IMR-90 (cell line): Measurements from ENCODE around the gene TNNI3K. TPM values are rescaled to one million over a fixed set of nuclear protein-coding genes. Genes with fewer than 3 reads are reported as not detected.

Source experiments
- ATAC-seq: fragments of 200-7000 bp; cut with Tn5 transposase; 2 replicates; pipeline ENCODE4 v1.9.1; 2020; ENCODE audit warnings: low read depth, mild to moderate bottlenecking, moderate library complexity
- BruUV-seq: library from RNA; stranded (reverse); fragments of 400-500 nt; replicated peaks from 2 replicates; lab custom pipeline; 2021; lab: Mats Ljungman, UMichigan
- CTCF ChIA-PET: fragments of 300-600 bp; formaldehyde crosslinking; extraction: SDS; loops from one replicate; lab custom pipeline; 2021; ENCODE audit warnings: antibody characterized with exemption; lab: Yijun Ruan, JAX
- POLR2A ChIA-PET: fragments of 300-600 bp; sonication (Branson Sonifier 250); formaldehyde crosslinking; loops from one replicate; lab custom pipeline; 2022; ENCODE audit warnings: antibody characterized with exemption; ENCODE audit not compliant: unreplicated experiment; lab: Charles Lee
- DNase-seq: peaks from one replicate; pipeline ENCODE4 v3.0.0; 2013
- H2AFZ ChIP-seq: replicated peaks from 2 replicates; pipeline ENCODE3; 2013; ENCODE audit warnings: low read length, mild to moderate bottlenecking; ENCODE audit not compliant: poor library complexity
- H2AK5ac ChIP-seq: 2 replicates; pipeline ENCODE4 v1.6.1; 2013; ENCODE audit warnings: low read depth, low read length, inconsistent platforms
- H2AK9ac ChIP-seq: replicated peaks from 2 replicates; pipeline ENCODE3; 2013; ENCODE audit warnings: mild to moderate bottlenecking, low read depth, low read length, moderate library complexity; ENCODE audit not compliant: poor library complexity
- H2BK120ac ChIP-seq: 2 replicates; pipeline ENCODE4 v1.6.1; 2013; ENCODE audit warnings: low read depth, low read length, inconsistent platforms
- H2BK15ac ChIP-seq: 3 replicates; pipeline ENCODE4 v1.6.1; 2013; ENCODE audit warnings: low read depth, low read length, inconsistent platforms
- H2BK20ac ChIP-seq: 2 replicates; pipeline ENCODE4 v1.6.1; 2013; ENCODE audit warnings: low read depth, mild to moderate bottlenecking, inconsistent platforms, low read length, moderate library complexity
- H2BK5ac ChIP-seq: 2 replicates; pipeline ENCODE4 v1.6.1; 2013; ENCODE audit warnings: mild to moderate bottlenecking, low read depth, low read length, inconsistent platforms; ENCODE audit not compliant: poor library complexity, severe bottlenecking
- H3K14ac ChIP-seq: replicated peaks from 2 replicates; pipeline ENCODE4 v1.6.1; 2013; ENCODE audit warnings: low read depth, low read length, inconsistent platforms
- H3K18ac ChIP-seq: 2 replicates; pipeline ENCODE4 v1.6.1; 2013; ENCODE audit warnings: low read depth, low read length, control low read depth
- H3K23ac ChIP-seq: 2 replicates; pipeline ENCODE4 v1.6.1; 2013; ENCODE audit warnings: low read depth, low read length, inconsistent platforms
- H3K27ac ChIP-seq: 2 replicates; pipeline ENCODE4 v1.5.1; 2013; ENCODE audit warnings: mild to moderate bottlenecking, control low read depth, low read length; ENCODE audit not compliant: insufficient read depth
- H3K27me3 ChIP-seq: 2 replicates; pipeline ENCODE4 v1.6.1; 2013; ENCODE audit warnings: low read length; ENCODE audit not compliant: control insufficient read depth, insufficient read depth
- H3K36me3 ChIP-seq: 2 replicates; pipeline ENCODE4 v1.6.1; 2013; ENCODE audit warnings: low read length, mixed read lengths; ENCODE audit not compliant: control insufficient read depth, insufficient read depth
- H3K4ac ChIP-seq: 2 replicates; pipeline ENCODE4 v1.6.1; 2013; ENCODE audit warnings: low read depth, low read length, inconsistent platforms
- H3K4me1 ChIP-seq: 2 replicates; pipeline ENCODE4 v1.6.1; 2013; ENCODE audit warnings: low read length, mixed read lengths; ENCODE audit not compliant: control insufficient read depth, insufficient read depth
- H3K4me2 ChIP-seq: 2 replicates; pipeline ENCODE4 v1.6.1; 2013; ENCODE audit warnings: low read depth, mild to moderate bottlenecking, control low read depth, low read length, moderate library complexity
- H3K4me3 ChIP-seq: 2 replicates; pipeline ENCODE4 v1.5.1; 2013; ENCODE audit warnings: low read depth, mild to moderate bottlenecking, control low read depth, low read length, moderate library complexity; ENCODE audit not compliant: insufficient read depth
- H3K56ac ChIP-seq: 2 replicates; pipeline ENCODE4 v1.6.1; 2013; ENCODE audit warnings: low read length, inconsistent platforms; ENCODE audit not compliant: insufficient read depth; ENCODE audit errors: extremely low read depth
- H3K79me1 ChIP-seq, 2 experiments: 2 replicates each; pipeline ENCODE4 v1.6.1; 2013; ENCODE audit warnings: low read length in 2 of 2, inconsistent platforms in 1 of 2, low read depth in 1 of 2
- H3K9ac ChIP-seq: 2 replicates; pipeline ENCODE4 v1.6.1; 2013; ENCODE audit warnings: low read depth, low read length, control low read depth
- H3K9me1 ChIP-seq: 2 replicates; pipeline ENCODE4 v1.6.1; 2013; ENCODE audit warnings: low read length, inconsistent platforms; ENCODE audit not compliant: insufficient read depth
- H3K9me3 ChIP-seq: 2 replicates; pipeline ENCODE4 v1.6.1; 2013; ENCODE audit warnings: low read length; ENCODE audit not compliant: control insufficient read depth, insufficient read depth
- H4K20me1 ChIP-seq: 2 replicates; pipeline ENCODE4 v1.6.1; 2013; ENCODE audit warnings: low read length, inconsistent platforms; ENCODE audit not compliant: insufficient read depth
- H4K5ac ChIP-seq: 2 replicates; pipeline ENCODE4 v1.6.1; 2013; ENCODE audit warnings: mild to moderate bottlenecking, low read depth, low read length, control low read depth
- H4K8ac ChIP-seq, 2 experiments: 2 replicates each; pipeline ENCODE4 v1.6.1; 2013; ENCODE audit warnings: low read depth in 2 of 2, low read length in 2 of 2, control low read depth in 1 of 2, inconsistent platforms in 1 of 2
- H4K91ac ChIP-seq: 2 replicates; pipeline ENCODE4 v1.6.1; 2013; ENCODE audit warnings: low read depth, low read length, inconsistent platforms; ENCODE audit not compliant: insufficient read depth
- MAFK ChIP-seq: IDR thresholded peaks from 2 replicates; pipeline ENCODE4 v1.6.1; 2012; ENCODE audit warnings: low read depth, low read length, improper control_type of control experiment
- MXI1 ChIP-seq: IDR thresholded peaks from 2 replicates; pipeline ENCODE4 v1.6.1; 2012; ENCODE audit warnings: low read depth, mild to moderate bottlenecking, low read length, moderate library complexity, borderline replicate concordance
- WGBS, 2 experiments: methylation state at CpG; one replicate each; pipeline versions ENCODE4 v1.1.5 to v1.1.7; 2013; ENCODE audit warnings: missing lambda C conversion rate in 2 of 2; ENCODE audit not compliant: insufficient read length in 1 of 2; ENCODE audit errors: extremely low coverage in 2 of 2; 5-methylcytosine and 5-hydroxymethylcytosine counted together
- dilution Hi-C: fragments of 300-500 bp; cut with HindIII; formaldehyde crosslinking; loops from one replicate; pipeline ENCODE4 v1.14.3; 2018; ENCODE audit warnings: low sequenced_read_pairs; ENCODE audit not compliant: unreplicated experiment
- in situ Hi-C: fragments of 300-500 bp; cut with MboI; formaldehyde crosslinking; loops from 3 replicates; pipeline ENCODE4 v1.14.3; 2019; ENCODE audit warnings: low sequenced_read_pairs, inconsistent platforms, mixed read lengths
- intact Hi-C: fragments of 100-400 bp; cut with micrococcal nuclease; formaldehyde crosslinking; loops from 2 replicates; pipeline ENCODE4 v1.10.0; 2022
- polyA plus RNA-seq, 3 experiments: library from polyadenylated mRNA; depleted of rRNA; stranded (reverse); fragments of >200 nt; gene quantifications; 2 replicates each; pipeline ENCODE4 v1.2.3, GENCODE V29; 2012; ENCODE audit warnings: low replicate concordance in 1 of 3
- total RNA-seq: library from RNA; depleted of rRNA; stranded (reverse); fragments of >200 nt; gene quantifications from 2 replicates; pipeline ENCODE4 v1.2.3, GENCODE V29; 2012

Gene TNNI3K
- total and polyA plus RNA-seq, 2 of the 4 experiments (the other 2 are of a cell fraction), result 0.90 to 1.3 TPM

- no CpG with 5 or more reads among the region's 1 CpG for WGBS, 2 experiments
Measured at GRCh38 chr1:74356493-74356892, 121.3 kb downstream of the TNNI3K start.

More at GRCh38 chr1:74356493-74356892, 121.3 kb downstream of the TNNI3K start:
- peak overlapping the region; percentile 71 for H2BK5ac ChIP-seq
- no peak overlapping the region for H3K4ac ChIP-seq
- peak; percentile 55 for TF ChIP-seq MAFK
- TF ChIP-seq MXI1, result no peak
- ATAC-seq (peak; percentile 93), DNase-seq (peak; percentile 62)
- no peaks in the 10 kb centered on the region for H4K20me1 ChIP-seq
- H3K9me3 ChIP-seq, result no peaks in the 10 kb centered on the region
- no peak overlapping the region for H2AK9ac ChIP-seq
- no TSS peak for BruUV-seq
- intact Hi-C loops, result no loop called here
- no peak overlapping the region for H4K5ac ChIP-seq
- H3K18ac ChIP-seq, result no peak overlapping the region
- no peak overlapping the region for H4K91ac ChIP-seq
- ChIA-PET CTCF (no interaction called here), POLR2A (no interaction called here)
- H3K14ac ChIP-seq, result no peak overlapping the region
- no peak overlapping the region for H3K56ac ChIP-seq
- no peaks in the 10 kb centered on the region for H3K27me3 ChIP-seq
- H3K79me1 ChIP-seq, result no peaks in the 10 kb centered on the region
- in situ Hi-C loops, result no loop called here
- no peak overlapping the region for H2BK20ac ChIP-seq
- H3K27ac ChIP-seq, result no peak overlapping the region
- no peak overlapping the region for H4K8ac ChIP-seq
- H2BK120ac ChIP-seq, result no peak overlapping the region
- no peak overlapping the region for H2AK5ac ChIP-seq
- H3K4me1 ChIP-seq, result no peaks in the 10 kb centered on the region; the same call in 1 of the 2 replicates
- H3K9ac ChIP-seq, result no peak overlapping the region
- dilution Hi-C loops, result no loop called here
- no peak overlapping the region for H2BK15ac ChIP-seq
- H3K4me2 ChIP-seq, result no peak overlapping the region
- no peaks in the 10 kb centered on the region for H3K9me1 ChIP-seq
- H3K4me3 ChIP-seq, result no peak overlapping the region
- no peak overlapping the region for H2AFZ ChIP-seq
- H3K23ac ChIP-seq, result no peak overlapping the region
- no peaks in the 10 kb centered on the region for H3K36me3 ChIP-seq
